Measurements from ENCODE around the gene NOL7. TPM values are rescaled to one million over a fixed set of nuclear protein-coding genes. Genes with fewer than 3 reads are reported as not detected.

The NOL7 gene
- total RNA-seq, 1 donor from 2014 or later, result 100 TPM

- intact Hi-C loops (cut with micrococcal nuclease), result no loop called here
- Mint-ChIP-seq H3K27ac (no peak overlapping the region), H3K27me3 (ENCODE audit: insufficient read depth) (no peaks in the 10 kb centered on the region), H3K9me3 (no peaks in the 10 kb centered on the region), H3K36me3 (ENCODE audit: low read depth) (peaks cover 14% of the 10 kb centered on the region), H3K4me3 (no peak overlapping the region), H3K4me1 (ENCODE audit: low read depth) (peaks cover 17% of the 10 kb centered on the region)
- no peak for DNase-seq (ENCODE audit: low spot score)
Measured at GRCh38 chr6:13579911-13580310, 35.2 kb upstream of the NOL7 start.

GRCh38 chr6:13581700-13582229 lies 33.4 kb upstream of the NOL7 start:
- H3K4me3 Mint-ChIP-seq, result no peak overlapping the region
- DNase-seq (ENCODE audit: low spot score), result no peak
- peaks cover 22% of the 10 kb centered on the region for H3K36me3 Mint-ChIP-seq (ENCODE audit: low read depth)
- no peak overlapping the region for H3K27ac Mint-ChIP-seq
- H3K4me1 Mint-ChIP-seq (ENCODE audit: low read depth), result no peaks in the 10 kb centered on the region
- no peaks in the 10 kb centered on the region for H3K27me3 Mint-ChIP-seq (ENCODE audit: insufficient read depth)
- H3K9me3 Mint-ChIP-seq, result no peaks in the 10 kb centered on the region
- intact Hi-C loops (cut with micrococcal nuclease), result no loop called here

GRCh38 chr6:13586603-13587542 lies 28.3 kb upstream of the NOL7 start:
- Mint-ChIP-seq H3K4me1 (ENCODE audit: low read depth) (no peaks in the 10 kb centered on the region), H3K36me3 (ENCODE audit: low read depth) (peaks cover 21% of the 10 kb centered on the region)

GRCh38 chr6:13589801-13590200 lies 25.3 kb upstream of the NOL7 start:
- Mint-ChIP-seq H3K36me3 (ENCODE audit: low read depth) (peaks cover 16% of the 10 kb centered on the region), H3K4me3 (no peak overlapping the region), H3K9me3 (no peaks in the 10 kb centered on the region), H3K27me3 (ENCODE audit: insufficient read depth) (no peaks in the 10 kb centered on the region), H3K4me1 (ENCODE audit: low read depth) (no peaks in the 10 kb centered on the region), H3K27ac (no peak overlapping the region)
- intact Hi-C loops (cut with micrococcal nuclease), result no loop called here
- no peak for DNase-seq (ENCODE audit: low spot score)

More at GRCh38 chr6:13586603-13587542, 28.3 kb upstream of the NOL7 start:
- DNase-seq (ENCODE audit: low spot score), result no peak
- H3K4me3 Mint-ChIP-seq, result no peak overlapping the region
- no peaks in the 10 kb centered on the region for H3K9me3 Mint-ChIP-seq
- no peak overlapping the region for H3K27ac Mint-ChIP-seq
- intact Hi-C loops (cut with micrococcal nuclease), result no loop called here
- H3K27me3 Mint-ChIP-seq (ENCODE audit: insufficient read depth), result no peaks in the 10 kb centered on the region

- Mint-ChIP-seq H3K4me1 (ENCODE audit: low read depth) (no peaks in the 10 kb centered on the region), H3K36me3 (ENCODE audit: low read depth) (peaks cover 11% of the 10 kb centered on the region), H3K27me3 (ENCODE audit: insufficient read depth) (no peaks in the 10 kb centered on the region), H3K27ac (no peak overlapping the region), H3K9me3 (no peaks in the 10 kb centered on the region), H3K4me3 (no peak overlapping the region)
- intact Hi-C loops (cut with micrococcal nuclease), result no loop called here
- no peak for DNase-seq (ENCODE audit: low spot score)
Measured at GRCh38 chr6:13590574-13591153, 24.5 kb upstream of the NOL7 start.

GRCh38 chr6:13591205-13591921 lies 23.8 kb upstream of the NOL7 start:
- Mint-ChIP-seq H3K4me1 (ENCODE audit: low read depth) (no peaks in the 10 kb centered on the region), H3K27ac (no peak overlapping the region), H3K27me3 (ENCODE audit: insufficient read depth) (no peaks in the 10 kb centered on the region), H3K36me3 (ENCODE audit: low read depth) (peaks cover 13% of the 10 kb centered on the region), H3K4me3 (no peak overlapping the region), H3K9me3 (no peaks in the 10 kb centered on the region)
- intact Hi-C loops (cut with micrococcal nuclease), result no loop called here
- DNase-seq (ENCODE audit: low spot score), result no peak

GRCh38 chr6:13593103-13593502 lies 22.0 kb upstream of the NOL7 start:
- no peaks in the 10 kb centered on the region for H3K9me3 Mint-ChIP-seq
- no peaks in the 10 kb centered on the region for H3K27me3 Mint-ChIP-seq (ENCODE audit: insufficient read depth)
- H3K4me3 Mint-ChIP-seq, result no peak overlapping the region
- DNase-seq (ENCODE audit: low spot score), result no peak
- intact Hi-C loops (cut with micrococcal nuclease), result no loop called here
- H3K27ac Mint-ChIP-seq, result no peak overlapping the region
- peaks cover 18% of the 10 kb centered on the region for H3K36me3 Mint-ChIP-seq (ENCODE audit: low read depth)
- peaks cover 6% of the 10 kb centered on the region for H3K4me1 Mint-ChIP-seq (ENCODE audit: low read depth)

- Mint-ChIP-seq H3K4me1 (ENCODE audit: low read depth) (peaks cover 6% of the 10 kb centered on the region), H3K9me3 (no peaks in the 10 kb centered on the region), H3K27me3 (ENCODE audit: insufficient read depth) (no peaks in the 10 kb centered on the region), H3K4me3 (no peak overlapping the region), H3K27ac (no peak overlapping the region), H3K36me3 (ENCODE audit: low read depth) (peaks cover 20% of the 10 kb centered on the region)
- intact Hi-C loops (cut with micrococcal nuclease), result no loop called here
- no peak for DNase-seq (ENCODE audit: low spot score)
Measured at GRCh38 chr6:13593720-13594119, 21.4 kb upstream of the NOL7 start.

- Mint-ChIP-seq H3K36me3 (ENCODE audit: low read depth) (peaks cover 33% of the 10 kb centered on the region), H3K27ac (no peak overlapping the region), H3K27me3 (ENCODE audit: insufficient read depth) (no peaks in the 10 kb centered on the region), H3K9me3 (no peaks in the 10 kb centered on the region), H3K4me1 (ENCODE audit: low read depth) (peaks cover 6% of the 10 kb centered on the region), H3K4me3 (no peak overlapping the region)
- no peak for DNase-seq (ENCODE audit: low spot score)
- intact Hi-C loops (cut with micrococcal nuclease), result no loop called here
Measured at GRCh38 chr6:13597073-13597472, 18.1 kb upstream of the NOL7 start.

- Mint-ChIP-seq H3K36me3 (ENCODE audit: low read depth) (peaks cover 39% of the 10 kb centered on the region), H3K27ac (no peak overlapping the region), H3K4me1 (ENCODE audit: low read depth) (peaks cover 10% of the 10 kb centered on the region), H3K4me3 (no peak overlapping the region), H3K27me3 (ENCODE audit: insufficient read depth) (no peaks in the 10 kb centered on the region), H3K9me3 (no peaks in the 10 kb centered on the region)
- intact Hi-C loops (cut with micrococcal nuclease), result no loop called here
- DNase-seq (ENCODE audit: low spot score), result no peak
Measured at GRCh38 chr6:13600036-13600435, 15.1 kb upstream of the NOL7 start.

- Mint-ChIP-seq H3K27ac (no peak overlapping the region), H3K9me3 (no peaks in the 10 kb centered on the region), H3K36me3 (ENCODE audit: low read depth) (peaks cover 29% of the 10 kb centered on the region), H3K4me3 (no peak overlapping the region), H3K4me1 (ENCODE audit: low read depth) (peaks cover 4% of the 10 kb centered on the region), H3K27me3 (ENCODE audit: insufficient read depth) (no peaks in the 10 kb centered on the region)
- DNase-seq (ENCODE audit: low spot score), result no peak
- intact Hi-C loops (cut with micrococcal nuclease), result no loop called here
Measured at GRCh38 chr6:13604135-13604534, 11.0 kb upstream of the NOL7 start.

GRCh38 chr6:13604546-13605416 lies 10.4 kb upstream of the NOL7 start:
- Mint-ChIP-seq H3K4me3 (no peak overlapping the region), H3K27me3 (ENCODE audit: insufficient read depth) (no peaks in the 10 kb centered on the region), H3K27ac (no peak overlapping the region), H3K36me3 (ENCODE audit: low read depth) (peaks cover 29% of the 10 kb centered on the region), H3K9me3 (no peaks in the 10 kb centered on the region), H3K4me1 (ENCODE audit: low read depth) (peaks cover 4% of the 10 kb centered on the region)
- DNase-seq (ENCODE audit: low spot score), result no peak
- intact Hi-C loops (cut with micrococcal nuclease), result no loop called here

Measured in activated T-helper 1 cell treated with anti-CD3 and anti-CD28 coated beads, Interleukin-12 subunit alpha, Interleukin-12 subunit beta, Interleukin-2, Interleukin-4 antibody, amounts not matched to agents 30 ng/mL and 10 ng/mL and 1 ng/mL, durations not matched to agents 14 hours and 24 hours and 36 hours (primary cell).